GM21723 (cell line): ENCODE data around the gene UBASH3B.
A peak's percentile ranks its signal among the peaks of the same experiment; 100 is the strongest.

Source experiments
- ATAC-seq: cut with Tn5 transposase; IDR thresholded peaks from one replicate; pipeline ENCODE4 v1.9.1; 2021; ENCODE audit warnings: mild to moderate bottlenecking, moderate library complexity; ENCODE audit not compliant: unreplicated experiment

Gene UBASH3B

GRCh38 chr11:122754028-122754427 is 98.5 kb downstream of the UBASH3B start:
- no peak for ATAC-seq

GRCh38 chr11:122754553-122755322 is 99.2 kb downstream of the UBASH3B start:
- ATAC-seq, result no peak

- ATAC-seq, result no peak
Measured at GRCh38 chr11:122755409-122755808, 99.9 kb downstream of the UBASH3B start.

GRCh38 chr11:122755941-122756340 is 100.4 kb downstream of the UBASH3B start:
- ATAC-seq, result no peak

GRCh38 chr11:122756417-122756816 is 100.9 kb downstream of the UBASH3B start:
- peak; percentile 86 for ATAC-seq

- no peak for ATAC-seq
Measured at GRCh38 chr11:122757201-122757600, 101.7 kb downstream of the UBASH3B start.

GRCh38 chr11:122758339-122758738 is 102.8 kb downstream of the UBASH3B start:
- no peak for ATAC-seq

- ATAC-seq, result no peak
Measured at GRCh38 chr11:122758974-122759373, 103.5 kb downstream of the UBASH3B start.

- ATAC-seq, result no peak
Measured at GRCh38 chr11:122763108-122763507, 107.6 kb downstream of the UBASH3B start.

GRCh38 chr11:122764371-122765090 is 109.0 kb downstream of the UBASH3B start:
- no peak for ATAC-seq

- no peak for ATAC-seq
Measured at GRCh38 chr11:122765487-122766131, 110.1 kb downstream of the UBASH3B start.

- no peak for ATAC-seq
Measured at GRCh38 chr11:122769126-122769780, 113.7 kb downstream of the UBASH3B start.

- ATAC-seq, result no peak
Measured at GRCh38 chr11:122772945-122773344, 117.4 kb downstream of the UBASH3B start.

- ATAC-seq, result no peak
Measured at GRCh38 chr11:122773781-122774266, 118.3 kb downstream of the UBASH3B start.

- ATAC-seq, result no peak
Measured at GRCh38 chr11:122775675-122776271, 120.3 kb downstream of the UBASH3B start.

GRCh38 chr11:122776546-122776945 is 121.0 kb downstream of the UBASH3B start:
- no peak for ATAC-seq

GRCh38 chr11:122777343-122777742 is 121.8 kb downstream of the UBASH3B start:
- no peak for ATAC-seq

- no peak for ATAC-seq
Measured at GRCh38 chr11:122778148-122778547, 122.6 kb downstream of the UBASH3B start.

GRCh38 chr11:122779047-122779629 is 123.6 kb downstream of the UBASH3B start:
- no peak for ATAC-seq

- no peak for ATAC-seq
Measured at GRCh38 chr11:122780296-122780949, 124.9 kb downstream of the UBASH3B start.
